ENCODE results near the gene SPAG9. TPM values are rescaled to one million over a fixed set of nuclear protein-coding genes. Genes with fewer than 3 reads are reported as not detected.

The SPAG9 gene
- total and polyA plus RNA-seq, 2 donors (not counting 1 experiment from before 2014, with no cell fraction given), result 8.6 to 64.1 TPM

- H3K27ac Mint-ChIP-seq, result no peak overlapping the region
- intact Hi-C loops (cut with micrococcal nuclease), result no loop called here
- Histone ChIP-seq H3K79me2 (ENCODE audit: control insufficient read depth, insufficient read depth, low read length) (peaks cover 23% of the 10 kb centered on the region), H3K4me1 (ENCODE audit: control insufficient read depth in 2 of 2, insufficient read depth in 2 of 2, low read length in 2 of 2) (peaks cover 0 to 3% of the 10 kb centered on the region in 2 donors), H3K27me3 (replicated peaks in 1 of 4; ENCODE audit: control extremely low read depth in 1 of 4, control insufficient read depth in 3 of 4, insufficient read depth in 4 of 4, low read length in 3 of 4) (no peaks in the 10 kb centered on the region), H3K36me3 (replicated peaks in 1 of 2; ENCODE audit: control extremely low read depth in 1 of 2, control insufficient read depth in 1 of 2, extremely low read depth in 1 of 2, insufficient read depth in 2 of 2, low read length in 1 of 2) (peaks cover 0 to 19% of the 10 kb centered on the region in 2 experiments), H3K9me3 (ENCODE audit: control extremely low read depth in 1 of 3, control insufficient read depth in 2 of 3, insufficient read depth in 1 of 3, low read length in 2 of 3) (no peaks in the 10 kb centered on the region), H2AFZ (ENCODE audit: insufficient read depth, low read depth, low read length, poor library complexity, severe bottlenecking) (no peak overlapping the region), H4K20me1 (ENCODE audit: control insufficient read depth, insufficient read depth, low read length, poor library complexity, severe bottlenecking) (no peaks in the 10 kb centered on the region), H3K4me2 (replicated peaks; ENCODE audit: low read depth, low read length, poor library complexity, severe bottlenecking) (no peak overlapping the region), H3K27ac (ENCODE audit: low read length in 2 of 2) (no peak overlapping the region), H3K4me3 (ENCODE audit: control extremely low read depth in 1 of 5, extremely low read depth in 1 of 5, insufficient read depth in 1 of 5, low read depth in 2 of 5, low read length in 4 of 5) (no peak overlapping the region), H3K9ac (ENCODE audit: low read length) (no peak overlapping the region)
- DNase-seq, result no peak
- TF ChIP-seq EZH2 (IDR thresholded peaks at IDR 0.05; ENCODE audit: borderline replicate concordance, insufficient read depth, low read depth, low read length, poor library complexity, severe bottlenecking) (no peak), CTCF (IDR thresholded peaks at IDR 0.05) (no peak)
- ChIA-PET POLR2A (no interaction called here), CTCF (no interaction called here)
- WGBS (ENCODE audit: insufficient coverage), result 100% methylated on average over 3 of the region's 3 CpGs
- no peaks in the 10 kb centered on the region for H3K27me3 Mint-ChIP-seq
- no peak overlapping the region for H3K4me3 Mint-ChIP-seq
- no peak for ATAC-seq (ENCODE audit: low read depth)
- H3K4me1 Mint-ChIP-seq, result peaks cover 6% of the 10 kb centered on the region
- H3K9me3 Mint-ChIP-seq (ENCODE audit: insufficient read depth), result no peaks in the 10 kb centered on the region
Observed at GRCh38 chr17:51076821-51077220, 43.8 kb downstream of the SPAG9 start.

- H3K36me3 ChIP-seq (replicated peaks in 1 of 2; ENCODE audit: control extremely low read depth in 1 of 2, control insufficient read depth in 1 of 2, extremely low read depth in 1 of 2, insufficient read depth in 2 of 2, low read length in 1 of 2), result peaks cover 0 to under 1% of the 10 kb centered on the region in 2 experiments
- no peaks in the 10 kb centered on the region for H4K20me1 ChIP-seq (ENCODE audit: control insufficient read depth, insufficient read depth, low read length, poor library complexity, severe bottlenecking)
- ATAC-seq (ENCODE audit: low read depth), result no peak
- intact Hi-C loops (cut with micrococcal nuclease), result no loop called here
- no peaks in the 10 kb centered on the region for H3K9me3 Mint-ChIP-seq (ENCODE audit: insufficient read depth)
- POLR2A ChIA-PET, result no interaction called here
- peaks cover 0 to 13% of the 10 kb centered on the region in 2 donors for H3K4me1 ChIP-seq (ENCODE audit: control insufficient read depth in 2 of 2, insufficient read depth in 2 of 2, low read length in 2 of 2)
- no peak overlapping the region for H3K27ac Mint-ChIP-seq
- no peaks in the 10 kb centered on the region for H3K9me3 ChIP-seq (ENCODE audit: control extremely low read depth in 1 of 3, control insufficient read depth in 2 of 3, insufficient read depth in 1 of 3, low read length in 2 of 3)
- TF ChIP-seq EZH2 (IDR thresholded peaks at IDR 0.05; ENCODE audit: borderline replicate concordance, insufficient read depth, low read depth, low read length, poor library complexity, severe bottlenecking), result no peak
- TF ChIP-seq CTCF (IDR thresholded peaks at IDR 0.05), result no peak
- no peak overlapping the region for H3K9ac ChIP-seq (ENCODE audit: low read length)
- H3K4me3 Mint-ChIP-seq, result no peak overlapping the region
- H3K4me3 ChIP-seq (ENCODE audit: control extremely low read depth in 1 of 5, extremely low read depth in 1 of 5, insufficient read depth in 1 of 5, low read depth in 2 of 5, low read length in 4 of 5), result no peak overlapping the region
- no peak overlapping the region for H2AFZ ChIP-seq (ENCODE audit: insufficient read depth, low read depth, low read length, poor library complexity, severe bottlenecking)
- peaks cover 20% of the 10 kb centered on the region for H3K4me1 Mint-ChIP-seq
- no peaks in the 10 kb centered on the region for H3K27me3 ChIP-seq (replicated peaks in 1 of 4; ENCODE audit: control extremely low read depth in 1 of 4, control insufficient read depth in 3 of 4, insufficient read depth in 4 of 4, low read length in 3 of 4)
- no peak for DNase-seq
- H3K4me2 ChIP-seq (replicated peaks; ENCODE audit: low read depth, low read length, poor library complexity, severe bottlenecking), result peak overlapping the region; percentile 32
- CTCF ChIA-PET, result no interaction called here
- H3K79me2 ChIP-seq (ENCODE audit: control insufficient read depth, insufficient read depth, low read length), result peaks cover 45% of the 10 kb centered on the region
- H3K27me3 Mint-ChIP-seq, result no peaks in the 10 kb centered on the region
- H3K27ac ChIP-seq (ENCODE audit: low read length in 2 of 2), result peak overlapping the region in 1 of 2 donors; percentile 0
Observed at GRCh38 chr17:51071556-51071955, 49.1 kb downstream of the SPAG9 start.

All from B cell (primary cell).